Progenitor cell of endocrine pancreas (in vitro differentiated cells): ENCODE measurements around the gene LMO7. TPM values are rescaled to one million over a fixed set of nuclear protein-coding genes. Genes with fewer than 3 reads are reported as not detected.

Source experiments
- DNase-seq: peaks from one replicate; pipeline ENCODE4 v3.0.0; 2021; ENCODE audit warnings: low spot score; ENCODE audit not compliant: unreplicated experiment
- H3K27ac Mint-ChIP-seq: 2 replicates; pipeline ENCODE4 v1.8.0; 2021; ENCODE audit warnings: mild to moderate bottlenecking, moderate library complexity, mixed read lengths
- H3K27me3 Mint-ChIP-seq: 2 replicates; pipeline ENCODE4 v1.8.0; 2021; ENCODE audit warnings: mixed read lengths
- H3K36me3 Mint-ChIP-seq: 2 replicates; pipeline ENCODE4 v1.8.0; 2022; ENCODE audit warnings: mixed read lengths; ENCODE audit not compliant: insufficient read depth
- H3K4me1 Mint-ChIP-seq: 2 replicates; pipeline ENCODE4 v1.8.0; 2021; ENCODE audit warnings: low read depth, mixed read lengths
- H3K4me3 Mint-ChIP-seq: 2 replicates; pipeline ENCODE4 v1.8.0; 2021; ENCODE audit warnings: low read depth, mild to moderate bottlenecking, moderate library complexity, mixed read lengths
- H3K9me3 Mint-ChIP-seq: 2 replicates; pipeline ENCODE4 v1.8.0; 2021; ENCODE audit warnings: low read depth, mixed read lengths
- CTCF ChIP-seq: fragments of 200-600 bp; sonication (generic); IDR thresholded peaks from one replicate; pipeline ENCODE4 v1.5.0; 2021; ENCODE audit warnings: antibody characterized with exemption, mild to moderate bottlenecking; ENCODE audit not compliant: unreplicated experiment
- total RNA-seq: library from RNA; stranded (reverse); gene quantifications from 2 replicates; pipeline ENCODE4 v1.2.1, GENCODE V29; 2021

Gene LMO7
- total RNA-seq, 1 donor from 2014 or later = 15.0 TPM

GRCh38 chr13:75889427-75889826 is 253.3 kb downstream of the LMO7 start:
- H3K4me3 Mint-ChIP-seq = no peak overlapping the region
- H3K27me3 Mint-ChIP-seq = peaks cover 8% of the 10 kb centered on the region
- no peak overlapping the region for H3K27ac Mint-ChIP-seq
- TF ChIP-seq CTCF = no peak
- H3K36me3 Mint-ChIP-seq = no peaks in the 10 kb centered on the region
- no peak for DNase-seq
- H3K9me3 Mint-ChIP-seq = no peaks in the 10 kb centered on the region
- peaks cover 8% of the 10 kb centered on the region for H3K4me1 Mint-ChIP-seq

- no peak for TF ChIP-seq CTCF
These were observed 259.0 kb downstream of the LMO7 start for GRCh38 chr13:75895168-75895567.

GRCh38 chr13:75896271-75896670 is 260.1 kb downstream of the LMO7 start:
- H3K27me3 Mint-ChIP-seq = no peaks in the 10 kb centered on the region
- TF ChIP-seq CTCF = no peak
- H3K27ac Mint-ChIP-seq = no peak overlapping the region
- no peak overlapping the region for H3K4me3 Mint-ChIP-seq
- peaks cover 3% of the 10 kb centered on the region for H3K9me3 Mint-ChIP-seq
- peaks cover 7% of the 10 kb centered on the region for H3K4me1 Mint-ChIP-seq
- no peaks in the 10 kb centered on the region for H3K36me3 Mint-ChIP-seq
- no peak for DNase-seq

More at GRCh38 chr13:75895168-75895567, 259.0 kb downstream of the LMO7 start:
- H3K27me3 Mint-ChIP-seq = no peaks in the 10 kb centered on the region
- H3K27ac Mint-ChIP-seq = no peak overlapping the region
- no peak overlapping the region for H3K4me3 Mint-ChIP-seq
- peaks cover 7% of the 10 kb centered on the region for H3K4me1 Mint-ChIP-seq
- no peaks in the 10 kb centered on the region for H3K36me3 Mint-ChIP-seq
- DNase-seq = no peak
- H3K9me3 Mint-ChIP-seq = peaks cover 3% of the 10 kb centered on the region

GRCh38 chr13:75897386-75897785 is 261.3 kb downstream of the LMO7 start:
- Mint-ChIP-seq H3K27ac (no peak overlapping the region), H3K4me3 (no peak overlapping the region), H3K4me1 (peaks cover 7% of the 10 kb centered on the region), H3K9me3 (peaks cover 3% of the 10 kb centered on the region), H3K36me3 (no peaks in the 10 kb centered on the region), H3K27me3 (no peaks in the 10 kb centered on the region)
- TF ChIP-seq CTCF = no peak
- DNase-seq = no peak

GRCh38 chr13:75901501-75901900 is 265.4 kb downstream of the LMO7 start:
- Mint-ChIP-seq H3K9me3 (peaks cover 3% of the 10 kb centered on the region), H3K27me3 (peaks cover 5% of the 10 kb centered on the region), H3K4me3 (no peak overlapping the region), H3K4me1 (peaks cover 14% of the 10 kb centered on the region), H3K27ac (no peak overlapping the region), H3K36me3 (no peaks in the 10 kb centered on the region)
- no peak for TF ChIP-seq CTCF
- DNase-seq = no peak
